Measurements from ENCODE around the gene GRHL1. TPM values are rescaled to one million over a fixed set of nuclear protein-coding genes. Genes with fewer than 3 reads are reported as not detected.

The GRHL1 gene
- polyA plus RNA-seq, 1 of the 3 experiments (the other 2 are of a cell fraction): 1.0 TPM

GRCh38 chr2:10042301-10043161, 91.0 kb downstream of the GRHL1 start:
- Histone ChIP-seq H3K9me3 (no peaks in the 10 kb centered on the region), H3K9me2 (no peaks in the 10 kb centered on the region), H3K27ac (ENCODE audit: low read depth in 2 of 2, low read length in 1 of 2) (no peak overlapping the region; a peak in 1 of 4 replicates), H2AFZ (ENCODE audit: low read depth) (no peak overlapping the region), H4K20me1 (ENCODE audit: insufficient read depth) (peaks cover 27% of the 10 kb centered on the region), H3K4me3 (ENCODE audit: low read depth in 2 of 2, low read length in 1 of 2) (peak overlapping the region in 1 of 2 experiments; percentile 30; a peak in 1 of 4 replicates), H3K36me3 (replicated peaks in 1 of 2; ENCODE audit: control insufficient read depth in 1 of 2, insufficient read depth in 2 of 2, low read length in 1 of 2) (peaks cover 0 to 1% of the 10 kb centered on the region in 2 experiments), H3K27me3 (ENCODE audit: insufficient read depth) (no peaks in the 10 kb centered on the region), H3K4me1 (ENCODE audit: control insufficient read depth in 1 of 2, insufficient read depth in 2 of 2, low read depth in 1 of 2, low read length in 1 of 2) (peaks cover 6 to 13% of the 10 kb centered on the region in 2 experiments; a peak in 1 of 4 replicates), H3K79me2 (ENCODE audit: insufficient read depth) (peaks cover 18% of the 10 kb centered on the region; the same call in 1 of the 2 replicates), H3F3A (replicated peaks; ENCODE audit: insufficient read depth) (peaks cover 21% of the 10 kb centered on the region), H3K4me2 (peak overlapping the region; percentile 66; the same call in 1 of the 2 replicates), H3K9ac (0 out of 2 replicates have a peak overlapping the region, but pooled peaks have one; percentile 29)
- 77% methylated on average over 53 of the region's 54 CpGs for WGBS (ENCODE audit: low lambda C conversion rate)
- POLR2A ChIA-PET: interaction anchor here (1.9 kb wide), 1 partner anchor 199 kb away, joined by 11 read pairs; the partner anchor contains the start of gene TAF1B
- TF ChIP-seq GABPA (IDR thresholded peaks at IDR 0.05; ENCODE audit: low read depth) (no peak), EP300 (IDR thresholded peaks at IDR 0.05; ENCODE audit: borderline replicate concordance in 1 of 2, low read depth in 1 of 2, low read length in 1 of 2) (no peak), NFIC (IDR thresholded peaks at IDR 0.05; ENCODE audit: borderline replicate concordance) (no peak), RCOR1 (IDR thresholded peaks at IDR 0.05; ENCODE audit: low read length) (no peak), ZBTB33 (IDR thresholded peaks at IDR 0.05; ENCODE audit: borderline replicate concordance, low read depth) (no peak), MAX (IDR thresholded peaks at IDR 0.05; ENCODE audit: low read depth) (no peak), FOSL2 (IDR thresholded peaks at IDR 0.05; ENCODE audit: borderline replicate concordance, low read depth) (no peak), ELF1 (IDR thresholded peaks at IDR 0.05) (no peak), SIN3A (IDR thresholded peaks at IDR 0.05; ENCODE audit: borderline replicate concordance, low read depth, low read length) (no peak)
- CTCF ChIA-PET: interaction anchor here (0.7 to 13.0 kb wide), 6 partner anchors 30 to 702 kb away, joined by 3 to 357 read pairs (median 98); no protein-coding TSS in a partner anchor
- DNase-seq: no peak

- peak within 1 kb of the TSS; percentile 58 to 77; a peak in 2 of 4 replicates for H3K27ac ChIP-seq (ENCODE audit: low read depth in 2 of 2, low read length in 1 of 2)
- ChIA-PET POLR2A (interaction anchor here (1.1 to 1.9 kb wide), 3 partner anchors 200 to 405 kb away, joined by 3 to 11 read pairs (median 3); partner anchors contain the start of genes ODC1 and TAF1B), CTCF (interaction anchor here (2.0 to 13.0 kb wide), 4 partner anchors 29 to 243 kb away, joined by 9 to 357 read pairs (median 221); no protein-coding TSS in a partner anchor)
- peak; percentile 99 for DNase-seq
- peaks cover 31% of the 10 kb centered on the region for H4K20me1 ChIP-seq (ENCODE audit: insufficient read depth)
- H3K27me3 ChIP-seq (ENCODE audit: insufficient read depth): no peaks in the 10 kb centered on the region
- H3F3A ChIP-seq (replicated peaks; ENCODE audit: insufficient read depth): peaks cover 21% of the 10 kb centered on the region
- peak within 1 kb of the TSS; percentile 83 for H3K9ac ChIP-seq
- H3K9me2 ChIP-seq: no peaks in the 10 kb centered on the region
- TF ChIP-seq FOXJ3 (CRISPR knock-in tag; IDR thresholded peaks at IDR 0.05) (0 out of 2 replicates have a peak, but pooled peaks have one; percentile 11), MXI1 (IDR thresholded peaks at IDR 0.05; ENCODE audit: low read depth, low read length) (peak; percentile 31; the same call in 1 of the 2 replicates), RFX5 (IDR thresholded peaks at IDR 0.05; ENCODE audit: low read length) (no peak), USF1 (IDR thresholded peaks at IDR 0.05; ENCODE audit: borderline replicate concordance, low read depth) (peak; percentile 75; the same call in 1 of the 2 replicates), EZH2phosphoT487 (IDR thresholded peaks at IDR 0.05; ENCODE audit: borderline replicate concordance, low read depth) (no peak), MAX (IDR thresholded peaks at IDR 0.05; ENCODE audit: low read depth) (peak; percentile 97), ZBTB33 (IDR thresholded peaks at IDR 0.05; ENCODE audit: borderline replicate concordance, low read depth) (no peak)
- peaks cover 6 to 19% of the 10 kb centered on the region in 2 experiments; a peak in 1 of 4 replicates for H3K4me1 ChIP-seq (ENCODE audit: control insufficient read depth in 1 of 2, insufficient read depth in 2 of 2, low read depth in 1 of 2, low read length in 1 of 2)
- WGBS (ENCODE audit: low lambda C conversion rate): 0% methylated on average over 3 of the region's 104 CpGs
- peak within 1 kb of the TSS; percentile 72; the same call in 1 of the 2 replicates for H2AFZ ChIP-seq (ENCODE audit: low read depth)
- peak within 1 kb of the TSS; percentile 81 for H3K4me2 ChIP-seq
- no peaks in the 10 kb centered on the region for H3K9me3 ChIP-seq
- H3K4me3 ChIP-seq (ENCODE audit: low read depth in 2 of 2, low read length in 1 of 2): peak within 1 kb of the TSS; percentile 59 to 68
- peaks cover 18% of the 10 kb centered on the region; the same call in 1 of the 2 replicates for H3K79me2 ChIP-seq (ENCODE audit: insufficient read depth)
- peaks cover 0 to 9% of the 10 kb centered on the region in 2 experiments for H3K36me3 ChIP-seq (replicated peaks in 1 of 2; ENCODE audit: control insufficient read depth in 1 of 2, insufficient read depth in 2 of 2, low read length in 1 of 2)
Measured at GRCh38 chr2:10043256-10043905, 91.9 kb downstream of the GRHL1 start, which contains the start of gene KLF11. Gene KLF11, plus strand, starts transcription at chr2:10043550. Its CDS starts 167 bp downstream, at chr2:10043717.

All from SK-N-SH (cell line).